HG02642 (cell line): ENCODE data around the gene DNAH8.

Experiments used
- ATAC-seq: cut with Tn5 transposase; IDR thresholded peaks from one replicate; pipeline ENCODE4 v1.9.1; 2021; ENCODE audit warnings: mild to moderate bottlenecking; ENCODE audit not compliant: unreplicated experiment, poor library complexity

The DNAH8 gene

DNA sequence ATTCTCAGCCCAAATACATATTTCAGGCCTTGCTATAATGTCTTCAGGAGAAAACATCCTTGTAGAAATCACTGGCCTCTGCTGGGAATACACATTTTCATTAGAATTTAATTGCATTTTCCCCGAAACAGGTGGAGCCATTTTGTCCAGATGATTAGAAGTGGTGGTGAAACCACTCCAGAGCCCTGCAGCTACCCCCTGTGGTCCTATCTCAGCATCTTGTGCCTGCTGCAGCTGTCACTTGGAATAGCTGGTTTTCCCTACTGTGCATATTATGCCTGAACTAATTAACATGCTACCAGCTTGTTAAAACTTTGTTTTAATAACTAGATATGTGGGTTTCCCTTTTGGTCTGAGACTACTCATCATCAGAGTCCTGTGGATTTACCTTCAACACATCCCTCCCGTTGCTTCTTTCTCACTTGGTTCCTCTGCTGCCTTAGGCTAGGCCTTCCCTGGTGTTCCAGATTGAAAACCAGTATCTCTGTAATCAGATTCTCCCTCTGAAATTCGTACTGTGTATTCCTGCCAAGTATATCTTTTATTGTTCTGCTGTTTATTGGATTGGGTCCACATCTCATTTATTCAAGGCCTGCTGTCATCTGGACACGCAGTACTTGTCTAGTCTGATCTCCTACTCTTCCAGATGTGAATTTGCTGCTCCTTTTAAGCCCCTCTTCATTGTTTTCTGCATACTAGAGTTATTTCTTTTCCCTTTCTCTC is 15.2 kb downstream of the DNAH8 start:
- ATAC-seq: no peak

DNA sequence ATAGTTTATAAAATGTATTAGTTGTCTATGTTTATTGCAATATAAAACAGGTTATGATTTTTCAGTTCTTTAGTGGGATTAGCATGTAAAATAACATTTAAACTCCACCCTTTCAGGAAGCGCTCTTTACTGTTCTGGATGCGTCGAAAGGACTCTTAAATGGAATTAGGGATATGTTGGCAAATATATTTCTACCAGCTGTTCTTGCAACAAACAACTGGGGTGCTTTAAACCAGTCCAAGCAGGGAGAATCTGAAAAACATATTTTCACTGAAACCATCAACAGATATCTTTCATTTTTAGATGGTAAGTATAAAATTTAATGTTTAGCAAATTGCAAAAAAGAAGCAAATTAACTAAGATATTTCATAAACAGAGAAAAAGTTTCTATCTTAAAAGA is 21.8 kb downstream of the DNAH8 start:
- ATAC-seq: no peak

DNA sequence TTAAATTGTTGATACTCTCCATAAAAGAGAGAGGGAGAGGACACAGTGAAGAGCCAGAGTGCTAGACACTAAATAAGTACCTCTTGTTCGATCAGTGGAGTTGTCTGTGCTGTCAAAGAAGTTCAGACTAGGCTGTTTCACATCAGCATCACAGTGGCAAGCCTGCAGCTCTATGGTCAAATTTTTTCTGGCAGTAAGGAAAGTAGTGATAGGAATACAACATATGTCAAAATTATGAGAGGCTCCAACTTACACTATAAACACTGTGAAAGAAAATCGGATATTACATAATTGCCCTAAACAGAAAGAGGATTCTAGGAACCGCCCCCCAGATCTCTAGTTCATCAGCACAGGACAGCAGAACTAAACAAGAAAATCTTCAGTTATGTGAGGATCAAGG is 23.1 kb downstream of the DNAH8 start:
- ATAC-seq: no peak

DNA sequence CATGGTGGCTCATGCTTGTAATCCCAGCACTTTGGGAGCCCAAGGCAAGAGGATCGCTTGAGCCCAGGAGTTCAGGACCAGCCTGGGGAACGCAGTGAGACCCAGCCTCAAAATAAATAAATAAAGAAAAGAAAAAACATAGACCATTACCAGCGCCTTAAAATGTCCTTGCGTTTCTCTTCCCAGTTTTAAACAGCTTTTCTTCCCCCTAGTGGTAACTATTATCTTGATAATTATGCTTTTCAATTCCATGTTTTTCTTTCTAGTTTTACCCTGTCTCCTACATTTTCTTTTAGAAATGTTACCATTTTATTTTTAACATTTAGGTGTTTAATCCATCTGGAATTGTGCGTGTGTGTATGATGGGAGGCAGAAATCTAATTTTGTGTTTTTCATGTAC is 24.4 kb downstream of the DNAH8 start:
- no peak for ATAC-seq

DNA sequence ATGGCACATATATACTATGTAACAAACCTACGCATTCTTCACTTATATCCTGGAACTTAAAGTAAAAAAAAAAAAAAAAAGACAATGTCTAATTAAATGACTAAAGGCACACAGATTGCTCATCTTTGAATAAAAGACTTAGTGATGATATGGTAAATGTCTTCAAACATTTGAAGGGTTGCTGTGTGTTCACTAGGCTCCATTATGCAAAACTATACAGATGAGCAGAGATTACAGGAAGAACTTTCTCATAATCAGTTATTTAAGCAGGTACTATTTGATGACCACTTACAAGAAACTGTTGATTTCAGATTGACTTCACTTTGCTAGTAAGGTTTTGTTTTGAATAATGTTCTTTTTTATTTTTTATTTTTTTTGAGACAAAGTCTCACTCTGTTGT is 34.4 kb downstream of the DNAH8 start:
- ATAC-seq: no peak

DNA sequence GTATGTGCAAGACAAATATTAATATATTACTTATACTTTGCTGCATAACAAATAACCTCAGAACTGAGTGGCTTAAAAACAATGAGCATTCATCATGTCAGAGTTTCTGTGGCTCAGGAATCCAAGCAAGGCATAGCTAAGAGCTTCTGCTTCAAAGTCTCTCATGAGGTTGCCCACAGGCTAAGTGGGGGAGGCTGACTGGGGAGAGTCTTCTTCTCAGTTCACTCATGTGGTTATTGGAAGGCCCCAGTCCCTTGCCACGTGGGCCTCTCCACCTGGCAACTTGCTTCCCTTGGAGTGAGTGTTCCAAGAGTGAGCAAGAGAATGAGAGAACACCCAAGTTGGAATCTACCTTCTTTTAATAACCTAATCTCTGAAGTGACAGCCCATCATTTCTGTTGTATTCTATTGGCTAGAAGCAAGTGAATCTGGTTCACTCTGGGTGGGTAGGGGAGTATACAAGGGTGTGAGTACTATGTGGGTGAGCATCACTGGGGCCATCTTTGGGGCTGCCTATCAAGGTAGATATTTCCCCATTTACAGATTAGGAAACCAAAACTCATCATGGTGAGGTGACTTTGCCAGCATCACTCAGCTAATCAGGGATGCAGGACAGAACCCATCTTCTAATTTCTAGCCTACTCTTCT is 36.0 kb downstream of the DNAH8 start:
- ATAC-seq: no peak

DNA sequence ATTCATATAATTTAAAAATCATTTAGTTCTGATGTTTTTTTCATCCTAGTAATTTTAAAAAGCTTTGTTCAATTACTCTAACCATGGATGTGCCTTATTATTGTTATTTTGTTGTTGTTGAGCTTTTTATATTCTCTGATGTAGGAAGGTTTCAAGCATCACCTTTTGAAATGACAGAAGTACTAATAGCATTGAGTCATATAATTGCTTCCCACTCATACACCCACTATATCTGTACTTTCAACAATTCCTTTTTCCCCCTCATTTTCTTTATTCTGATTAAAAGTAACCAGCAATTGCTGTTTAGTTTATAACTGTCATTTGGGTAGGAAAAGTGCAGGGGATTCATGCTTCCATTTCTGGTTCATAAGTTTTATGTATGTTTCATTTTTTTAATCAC is 38.6 kb downstream of the DNAH8 start:
- no peak for ATAC-seq

DNA sequence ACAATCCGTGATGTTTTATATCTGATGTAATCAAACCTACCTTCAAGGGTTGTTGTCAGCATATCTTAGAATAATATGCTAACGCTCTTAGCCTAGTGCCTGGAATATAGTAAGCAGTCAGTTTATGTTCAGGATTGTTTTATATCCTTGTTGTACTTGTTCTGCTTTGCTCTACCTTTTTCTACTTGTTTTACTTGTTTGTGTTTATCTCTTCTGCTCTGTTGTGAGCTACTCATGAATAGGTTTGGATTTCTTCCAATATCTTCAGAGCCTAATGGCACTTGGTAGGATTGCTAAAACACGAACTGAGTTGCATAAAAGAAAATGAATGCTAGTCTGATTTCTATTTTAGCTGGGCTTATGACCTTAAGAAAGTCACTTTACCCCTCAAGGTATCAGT is 40.1 kb downstream of the DNAH8 start:
- ATAC-seq: no peak

DNA sequence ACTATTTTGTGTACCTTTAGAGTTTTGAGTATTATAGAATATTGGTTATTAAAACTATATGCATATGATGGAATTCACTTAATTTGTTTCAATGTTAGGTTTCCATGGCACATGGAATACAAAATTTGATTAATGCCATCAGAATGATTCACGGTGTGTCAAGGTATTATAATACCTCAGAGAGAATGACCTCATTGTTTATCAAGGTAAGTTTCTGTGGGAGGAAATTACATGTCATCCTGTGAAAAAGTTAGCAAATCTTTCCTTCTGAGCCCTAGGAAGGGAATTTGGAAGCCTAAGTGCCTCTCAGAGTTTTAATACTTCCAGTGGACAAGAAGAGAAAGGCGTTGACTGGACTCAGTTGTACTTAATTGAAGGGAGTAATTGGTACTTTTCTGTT is 40.8 kb downstream of the DNAH8 start:
- ATAC-seq: no peak

DNA sequence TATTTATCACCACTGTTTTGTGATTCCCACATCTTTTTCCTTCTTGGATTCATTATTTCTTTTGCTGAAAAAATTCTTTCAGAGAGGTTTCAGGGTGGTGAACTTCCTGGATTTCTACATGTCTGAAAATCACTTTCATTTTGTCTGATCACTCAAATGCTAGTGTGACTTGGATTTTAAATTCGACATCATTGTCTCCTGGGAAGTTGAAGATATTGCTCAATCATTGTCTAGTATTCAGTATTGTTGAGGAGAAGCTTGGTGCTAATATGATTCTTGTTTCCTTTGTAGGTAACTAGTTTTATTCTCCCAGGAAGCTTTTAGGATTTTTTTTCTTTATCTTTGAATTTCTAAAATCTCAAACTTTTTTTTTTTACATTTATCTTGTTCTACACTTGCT is 45.0 kb downstream of the DNAH8 start:
- no peak for ATAC-seq

DNA sequence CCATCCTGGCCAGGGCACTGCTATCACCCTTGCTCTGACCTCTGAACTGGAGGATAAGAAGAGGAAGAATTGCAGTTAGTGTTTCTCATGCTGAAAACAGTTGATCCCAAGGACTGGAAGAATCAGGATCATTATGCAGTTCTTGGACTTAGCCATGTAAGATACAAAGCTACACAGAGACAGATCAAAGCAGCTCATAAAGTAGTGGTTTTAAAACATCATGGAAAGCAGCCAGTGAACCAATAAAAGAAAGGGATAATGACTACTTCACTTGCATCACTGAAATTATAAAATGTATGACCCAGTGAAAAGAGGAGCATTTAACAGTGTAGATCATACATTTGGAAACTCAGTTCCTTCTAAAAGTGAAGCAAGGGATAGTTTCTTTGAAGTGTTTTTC is 47.7 kb downstream of the DNAH8 start:
- no peak for ATAC-seq

DNA sequence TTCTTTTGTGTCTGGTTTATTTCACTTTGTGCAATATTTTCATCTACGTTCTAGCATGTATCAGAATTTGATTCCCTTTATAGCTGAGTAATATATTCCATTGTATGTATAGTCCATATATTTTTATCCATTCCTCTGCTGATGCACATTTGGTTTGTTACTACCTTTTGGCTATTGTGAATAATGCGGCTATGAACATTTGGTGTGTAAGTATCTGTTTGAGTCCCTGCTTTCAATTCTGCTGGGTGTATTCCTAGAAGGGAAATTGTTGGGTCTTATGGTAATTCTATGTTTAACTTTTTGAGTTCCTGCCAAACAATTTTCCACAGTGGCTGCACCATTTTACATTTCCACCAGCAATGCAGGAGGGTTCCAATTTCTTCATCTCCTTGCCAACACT is 52.4 kb downstream of the DNAH8 start:
- no peak for ATAC-seq

DNA sequence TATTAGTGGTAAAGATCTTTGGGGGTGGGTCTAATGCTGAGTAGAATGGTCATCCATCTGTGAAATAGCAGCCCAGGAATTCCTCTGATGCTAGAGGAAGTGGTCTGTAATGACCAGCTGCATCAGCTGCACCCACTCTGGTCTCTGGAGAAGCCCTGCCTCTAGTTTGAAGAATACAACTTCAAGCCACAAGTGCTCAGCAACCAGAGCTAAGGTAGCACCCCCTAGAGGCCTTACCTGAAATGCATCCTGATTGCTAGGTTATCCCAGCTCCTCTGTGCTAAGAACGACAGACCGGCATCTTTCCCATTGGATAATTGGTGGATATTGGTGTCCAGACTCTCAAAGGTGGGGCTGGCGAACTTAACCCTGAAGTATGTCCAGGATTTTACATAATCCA is 58.2 kb downstream of the DNAH8 start:
- ATAC-seq: no peak

DNA sequence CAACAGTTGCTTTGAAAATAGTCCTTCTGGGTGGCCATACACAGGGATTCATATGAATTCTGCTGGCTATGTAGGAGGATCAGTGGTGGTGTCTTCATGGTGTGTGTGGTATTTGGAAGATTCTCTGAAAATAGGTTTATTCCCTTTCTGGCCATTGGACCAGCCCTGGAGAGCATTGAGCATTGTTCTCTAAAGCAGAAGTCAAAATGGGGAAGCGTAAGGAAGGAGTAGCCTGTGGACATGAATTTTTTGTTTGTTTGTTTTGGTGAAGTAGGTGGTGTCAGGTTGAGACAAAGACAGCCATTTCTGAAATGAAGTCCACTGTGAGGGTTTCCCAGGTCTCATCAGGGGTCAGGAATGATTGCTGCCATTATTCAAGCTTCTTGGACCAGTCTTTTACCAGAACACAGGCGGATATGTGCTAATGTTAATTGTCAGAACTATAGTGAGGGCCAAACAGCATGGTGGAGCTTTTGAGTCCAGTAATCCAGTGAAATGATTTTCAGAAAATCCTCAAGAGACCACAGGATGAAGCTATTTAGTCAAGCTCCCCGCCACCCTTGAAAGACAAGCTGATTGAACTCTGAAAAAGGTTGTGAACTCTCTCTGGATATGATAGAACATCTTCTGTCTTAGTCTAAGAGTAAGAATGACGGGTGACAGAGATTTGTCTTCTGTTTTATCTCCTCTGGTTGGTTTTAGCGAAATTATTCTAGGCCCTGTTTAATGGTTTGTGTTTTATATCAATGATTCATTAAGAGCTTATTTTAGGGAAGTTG is 60.0 kb downstream of the DNAH8 start:
- no peak for ATAC-seq

DNA sequence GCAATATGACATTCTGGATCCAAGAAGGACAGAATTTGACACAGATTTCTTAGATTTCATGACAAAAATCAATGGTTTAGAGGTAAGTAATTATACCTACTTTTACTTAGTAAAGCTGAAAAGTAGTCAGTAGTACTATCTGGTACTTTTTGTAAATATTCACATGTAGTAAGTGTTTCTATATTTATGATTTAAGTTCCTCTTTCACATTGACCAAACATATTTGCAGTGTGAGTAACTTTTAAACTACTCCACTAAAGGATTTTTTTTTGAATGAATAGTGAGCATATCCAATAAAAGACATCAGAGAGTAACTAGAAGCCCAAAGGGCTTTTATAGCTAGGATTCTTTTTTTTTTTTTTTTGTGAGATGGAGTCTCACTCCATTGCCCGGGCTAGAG is 60.8 kb downstream of the DNAH8 start:
- ATAC-seq: peak; percentile 52

DNA sequence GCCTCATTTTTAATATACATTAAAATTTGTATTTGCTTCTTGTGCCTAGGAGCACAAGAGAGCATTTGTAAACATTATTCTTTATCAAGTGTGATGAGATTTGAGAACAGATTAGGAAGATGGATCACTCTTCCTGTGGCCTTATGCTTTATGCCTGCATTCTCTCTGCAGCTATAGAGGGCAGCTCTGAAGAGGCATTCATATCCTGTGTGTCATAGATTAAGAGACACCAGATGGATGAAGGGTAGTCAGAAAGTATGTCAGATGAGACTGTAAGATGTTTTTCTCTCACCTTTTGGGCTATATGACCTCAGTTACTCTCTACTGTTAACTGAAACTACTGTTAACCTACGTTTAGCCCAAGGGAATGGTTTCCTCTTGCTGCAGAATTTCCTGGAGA is 61.4 kb downstream of the DNAH8 start:
- ATAC-seq: no peak

DNA sequence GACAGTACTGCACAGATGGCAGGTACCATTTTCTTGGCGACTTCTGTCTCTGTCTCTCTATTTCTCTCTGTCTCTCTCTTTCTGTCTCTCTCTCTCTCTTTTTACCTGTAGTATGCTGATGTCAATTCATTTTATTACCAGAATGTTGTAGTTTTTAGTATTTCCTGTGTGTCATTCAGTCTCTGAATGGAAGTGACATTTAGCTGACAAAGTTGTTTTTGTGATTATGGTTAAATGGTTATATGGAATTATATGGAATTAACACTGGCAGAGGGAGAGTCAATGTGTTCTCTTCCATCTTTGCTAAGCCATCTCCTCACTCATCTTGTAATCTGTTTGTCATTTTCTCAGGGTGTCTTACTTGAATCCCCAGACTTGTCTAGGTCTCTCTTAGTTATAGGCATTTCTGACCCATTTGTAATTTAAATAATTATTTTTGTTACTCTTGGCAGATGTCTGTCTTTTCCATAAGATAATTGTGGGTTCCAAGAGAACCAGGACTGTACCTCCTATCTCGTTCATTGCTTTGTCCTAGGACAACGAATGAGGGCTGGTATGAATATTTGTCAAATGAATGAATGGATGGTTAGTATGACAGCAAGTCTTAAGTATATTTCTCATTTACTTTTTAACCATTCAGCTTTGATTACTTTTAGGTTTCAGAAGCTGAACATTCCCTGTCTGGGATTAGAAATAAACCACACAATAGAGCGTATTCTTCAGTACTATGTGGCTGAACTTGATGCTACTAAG is 64.4 kb downstream of the DNAH8 start:
- ATAC-seq: no peak

DNA sequence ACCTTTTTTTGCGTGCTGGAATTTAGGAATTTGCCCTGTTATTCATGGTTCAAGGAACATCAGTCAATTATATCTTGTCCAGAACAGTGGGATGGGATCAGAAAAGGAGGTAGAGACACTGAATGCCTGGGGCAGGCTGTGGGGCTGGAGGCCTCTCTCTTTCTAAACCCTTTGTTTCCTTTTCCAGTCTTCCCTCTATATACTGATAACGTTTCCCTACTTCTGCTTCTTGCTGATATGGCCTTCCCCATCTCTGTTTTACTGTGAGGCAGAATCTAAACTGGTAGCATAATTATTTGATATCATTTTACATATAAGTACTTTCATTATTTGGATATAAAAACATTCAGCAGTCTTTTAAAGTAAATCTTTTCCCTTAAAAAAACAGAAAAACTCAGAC is 67.5 kb downstream of the DNAH8 start:
- ATAC-seq: no peak

DNA sequence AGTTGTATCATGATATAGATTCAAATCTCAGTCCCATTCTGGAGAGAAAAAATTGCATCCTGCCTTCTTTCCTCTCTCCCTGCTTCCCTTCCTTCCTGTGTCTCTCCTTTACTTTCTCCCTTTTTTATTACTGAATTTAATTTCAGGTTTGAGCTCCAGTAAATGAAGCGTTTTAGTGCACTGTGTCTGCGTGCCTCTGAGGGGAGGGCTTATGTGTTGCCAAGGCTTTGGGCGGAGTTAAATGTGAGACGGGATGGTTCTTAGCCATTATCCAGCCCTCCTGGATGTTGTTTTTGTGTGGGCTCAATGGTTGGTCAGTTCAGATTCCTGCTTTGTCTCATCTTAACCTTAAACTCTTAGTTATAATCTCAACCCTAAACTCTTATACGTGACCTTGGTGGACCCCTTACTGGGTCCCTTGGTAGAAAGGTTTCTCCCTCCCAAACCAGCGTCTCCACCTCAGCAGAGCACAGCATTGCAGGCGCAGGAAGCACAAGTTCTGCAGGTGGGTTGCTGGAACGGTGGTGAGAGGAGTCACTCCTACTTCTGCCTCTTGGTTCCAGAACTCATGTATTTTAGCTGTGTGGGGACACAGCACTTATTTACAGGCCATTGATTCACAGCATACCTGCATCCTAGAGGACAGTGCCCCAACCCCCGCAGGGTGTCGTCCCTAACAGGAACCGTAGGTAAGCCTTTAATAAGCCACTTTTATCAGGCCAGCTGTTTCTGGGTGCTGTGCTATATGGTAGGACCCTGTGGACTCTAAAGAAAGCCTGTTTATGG is 68.5 kb downstream of the DNAH8 start:
- ATAC-seq: no peak
